Measurements from ENCODE around the gene USP25. TPM values are rescaled to one million over a fixed set of nuclear protein-coding genes. Genes with fewer than 3 reads are reported as not detected.

The USP25 gene
- polyA plus RNA-seq, 2 donors, result 10.4 to 10.8 TPM

DNA sequence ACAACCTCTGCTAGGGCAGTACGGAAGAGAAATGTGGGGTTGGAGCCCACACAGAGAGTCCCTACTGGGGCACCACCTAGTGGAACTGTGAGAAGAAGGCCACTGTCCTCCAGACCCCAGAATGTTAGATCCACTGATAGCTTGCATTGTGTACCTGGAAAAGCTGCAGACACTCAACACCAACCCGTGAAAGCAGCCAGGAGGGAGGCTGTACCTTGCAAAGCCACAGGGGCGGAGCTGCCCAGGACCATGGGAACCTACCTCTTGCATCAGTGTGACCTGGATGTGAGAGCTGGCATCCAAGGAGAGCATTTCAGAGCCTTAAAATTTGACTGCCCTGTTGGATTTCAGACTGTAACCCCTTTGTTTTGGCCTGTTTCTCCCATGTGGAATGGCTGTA is 85.5 kb downstream of the USP25 start:
- Histone ChIP-seq H3K36me3 (ENCODE audit: control insufficient read depth in 2 of 2, insufficient read depth in 2 of 2, low read length in 1 of 2) (peaks cover 0 to 9% of the 10 kb centered on the region in 2 donors), H3K27me3 (ENCODE audit: control insufficient read depth in 1 of 2, insufficient read depth in 2 of 2, low read length in 2 of 2) (no peaks in the 10 kb centered on the region)
- 98 to 100% methylated on average over 3 of the region's 3 CpGs for WGBS, 2 donors

DNA sequence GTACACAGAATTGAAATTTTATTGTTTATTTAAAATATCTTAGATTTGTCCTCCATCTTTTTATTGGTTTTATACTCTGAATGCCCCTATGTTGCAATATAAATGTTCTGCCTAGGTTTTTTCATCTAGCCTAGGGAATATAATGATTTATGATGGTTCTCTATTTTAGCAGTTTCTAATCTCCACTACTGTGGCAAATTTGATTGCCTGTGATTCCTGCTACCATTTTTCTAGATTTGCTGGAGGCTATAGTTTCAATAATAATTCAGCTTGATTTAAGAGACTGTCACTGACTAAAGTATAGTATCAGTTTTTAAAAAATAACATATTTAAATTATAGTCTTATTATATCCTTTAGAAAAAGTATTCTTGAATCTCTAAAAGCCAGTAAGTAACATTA is 90.5 kb downstream of the USP25 start:
- no peaks in the 10 kb centered on the region for H3K27me3 ChIP-seq (ENCODE audit: control insufficient read depth in 1 of 2, insufficient read depth in 2 of 2, low read length in 2 of 2)
- H3K36me3 ChIP-seq (ENCODE audit: control insufficient read depth in 2 of 2, insufficient read depth in 2 of 2, low read length in 1 of 2), result peaks cover 0 to 4% of the 10 kb centered on the region in 2 donors
- H3K4me1 ChIP-seq (ENCODE audit: control insufficient read depth in 2 of 2, insufficient read depth in 2 of 2, low read length in 1 of 2), result no peaks in the 10 kb centered on the region
- no peak overlapping the region for H3K27ac ChIP-seq (ENCODE audit: low read depth in 2 of 2, low read length in 1 of 2)
- H3K9me3 ChIP-seq (ENCODE audit: control insufficient read depth in 2 of 2, insufficient read depth in 1 of 2, low read depth in 1 of 2, low read length in 1 of 2), result no peaks in the 10 kb centered on the region
- no peak overlapping the region for H3K4me3 ChIP-seq (ENCODE audit: low read depth in 1 of 2, low read length in 2 of 2)

More for the DNA sequence above, 85.5 kb downstream of the USP25 start:
- Histone ChIP-seq H3K4me1 (ENCODE audit: control insufficient read depth in 2 of 2, insufficient read depth in 2 of 2, low read length in 1 of 2) (no peaks in the 10 kb centered on the region), H3K4me3 (ENCODE audit: low read depth in 1 of 2, low read length in 2 of 2) (no peak overlapping the region), H3K27ac (ENCODE audit: low read depth in 2 of 2, low read length in 1 of 2) (no peak overlapping the region), H3K9me3 (ENCODE audit: control insufficient read depth in 2 of 2, insufficient read depth in 1 of 2, low read depth in 1 of 2, low read length in 1 of 2) (no peaks in the 10 kb centered on the region)

DNA sequence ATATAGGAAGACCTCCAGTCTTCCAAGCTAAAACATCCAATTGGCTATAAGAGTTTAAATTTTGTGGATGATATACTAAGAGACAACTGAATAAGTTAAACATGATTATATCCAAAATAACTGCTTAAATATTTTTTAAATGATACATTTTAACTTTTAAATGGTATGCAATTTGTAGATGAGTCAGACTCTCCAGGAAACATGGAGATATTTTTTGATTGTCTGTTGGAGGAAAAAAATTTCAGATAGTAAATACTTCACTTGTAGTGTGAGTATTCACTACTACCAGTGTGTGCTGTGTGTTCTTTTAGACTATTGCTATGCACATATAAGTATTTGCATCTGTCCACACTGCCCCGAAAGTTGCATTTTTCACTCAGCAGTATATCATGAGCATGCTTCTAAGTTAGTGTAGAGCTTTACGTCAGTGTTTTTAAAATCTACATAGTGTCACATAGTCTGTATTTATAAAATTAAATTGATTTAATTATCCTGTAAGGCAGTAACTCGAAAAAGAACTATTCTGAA is 91.1 kb downstream of the USP25 start:
- H3K4me3 ChIP-seq (ENCODE audit: low read depth in 1 of 2, low read length in 2 of 2), result no peak overlapping the region
- H3K27me3 ChIP-seq (ENCODE audit: control insufficient read depth in 1 of 2, insufficient read depth in 2 of 2, low read length in 2 of 2), result no peaks in the 10 kb centered on the region
- no peak overlapping the region for H3K27ac ChIP-seq (ENCODE audit: low read depth in 2 of 2, low read length in 1 of 2)
- H3K36me3 ChIP-seq (ENCODE audit: control insufficient read depth in 2 of 2, insufficient read depth in 2 of 2, low read length in 1 of 2), result peaks cover 0 to 2% of the 10 kb centered on the region in 2 donors
- WGBS, 2 donors, result 85 to 88% methylated on average over 3 of the region's 3 CpGs
- H3K4me1 ChIP-seq (ENCODE audit: control insufficient read depth in 2 of 2, insufficient read depth in 2 of 2, low read length in 1 of 2), result no peaks in the 10 kb centered on the region
- no peaks in the 10 kb centered on the region for H3K9me3 ChIP-seq (ENCODE audit: control insufficient read depth in 2 of 2, insufficient read depth in 1 of 2, low read depth in 1 of 2, low read length in 1 of 2)

DNA sequence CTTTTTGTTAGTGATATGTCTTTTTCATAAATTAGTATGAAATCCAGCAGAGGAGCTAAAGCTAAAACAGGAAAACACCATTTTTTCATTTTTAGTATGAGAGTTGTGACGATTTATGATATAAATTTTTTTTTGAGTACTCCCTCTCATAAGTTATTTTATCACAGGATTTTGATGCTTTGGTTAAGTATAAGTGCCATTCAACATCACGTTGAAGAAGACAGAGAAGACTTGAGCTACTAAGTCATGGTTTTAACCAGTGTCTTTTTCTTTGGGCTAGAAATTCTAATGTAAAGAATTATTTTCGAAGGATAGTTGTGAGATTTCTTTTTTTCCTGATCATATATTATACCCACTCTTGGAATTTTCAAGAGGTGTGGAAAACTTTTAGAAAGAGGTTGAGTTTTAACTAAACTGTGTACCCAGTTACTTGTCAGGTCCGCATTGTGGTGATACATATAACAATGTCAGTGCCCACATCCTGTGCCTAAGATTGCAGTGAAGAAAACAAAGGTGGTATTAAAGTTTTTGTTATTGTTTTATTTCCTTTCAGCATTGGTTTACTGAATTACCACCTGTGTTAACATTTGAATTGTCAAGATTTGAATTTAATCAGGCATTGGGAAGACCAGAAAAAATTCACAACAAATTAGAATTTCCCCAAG is 93.8 kb downstream of the USP25 start:
- 79 to 86% methylated on average over 4 of the region's 4 CpGs for WGBS, 2 donors

DNA sequence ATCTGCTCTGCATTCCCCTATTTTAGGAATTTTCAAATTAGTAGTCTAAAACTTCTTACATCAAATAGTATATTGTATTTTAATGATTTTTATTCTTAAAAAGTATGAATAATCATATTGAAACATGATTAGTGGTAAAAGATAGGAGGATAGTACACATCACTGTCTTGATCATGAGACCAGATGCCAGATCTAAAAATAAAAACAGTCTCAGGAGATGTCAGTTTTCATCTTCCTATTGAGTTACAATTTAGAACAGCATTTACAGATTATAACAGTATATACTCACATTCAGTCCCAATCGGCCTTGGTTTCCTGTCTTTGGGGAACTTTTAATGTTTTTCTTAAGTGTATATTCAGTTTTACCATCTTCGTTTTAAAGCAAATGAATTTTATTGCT is 95.9 kb downstream of the USP25 start:
- no peak overlapping the region for H3K27ac ChIP-seq (ENCODE audit: low read depth in 2 of 2, low read length in 1 of 2)
- no peaks in the 10 kb centered on the region for H3K4me1 ChIP-seq (ENCODE audit: control insufficient read depth in 2 of 2, insufficient read depth in 2 of 2, low read length in 1 of 2)
- no peak overlapping the region for H3K4me3 ChIP-seq (ENCODE audit: low read depth in 1 of 2, low read length in 2 of 2)
- no peaks in the 10 kb centered on the region for H3K9me3 ChIP-seq (ENCODE audit: control insufficient read depth in 2 of 2, insufficient read depth in 1 of 2, low read depth in 1 of 2, low read length in 1 of 2)
- H3K36me3 ChIP-seq (ENCODE audit: control insufficient read depth in 2 of 2, insufficient read depth in 2 of 2, low read length in 1 of 2), result peaks cover 0 to 3% of the 10 kb centered on the region in 2 donors
- H3K27me3 ChIP-seq (ENCODE audit: control insufficient read depth in 1 of 2, insufficient read depth in 2 of 2, low read length in 2 of 2), result no peaks in the 10 kb centered on the region
- WGBS, 2 donors, result 72% methylated on average over 2 of the region's 2 CpGs

More for the DNA sequence above, 93.8 kb downstream of the USP25 start:
- Histone ChIP-seq H3K4me3 (ENCODE audit: low read depth in 1 of 2, low read length in 2 of 2) (no peak overlapping the region), H3K4me1 (ENCODE audit: control insufficient read depth in 2 of 2, insufficient read depth in 2 of 2, low read length in 1 of 2) (no peaks in the 10 kb centered on the region), H3K27ac (ENCODE audit: low read depth in 2 of 2, low read length in 1 of 2) (no peak overlapping the region), H3K9me3 (ENCODE audit: control insufficient read depth in 2 of 2, insufficient read depth in 1 of 2, low read depth in 1 of 2, low read length in 1 of 2) (no peaks in the 10 kb centered on the region), H3K36me3 (ENCODE audit: control insufficient read depth in 2 of 2, insufficient read depth in 2 of 2, low read length in 1 of 2) (peaks cover 0 to 3% of the 10 kb centered on the region in 2 donors), H3K27me3 (ENCODE audit: control insufficient read depth in 1 of 2, insufficient read depth in 2 of 2, low read length in 2 of 2) (no peaks in the 10 kb centered on the region)

DNA sequence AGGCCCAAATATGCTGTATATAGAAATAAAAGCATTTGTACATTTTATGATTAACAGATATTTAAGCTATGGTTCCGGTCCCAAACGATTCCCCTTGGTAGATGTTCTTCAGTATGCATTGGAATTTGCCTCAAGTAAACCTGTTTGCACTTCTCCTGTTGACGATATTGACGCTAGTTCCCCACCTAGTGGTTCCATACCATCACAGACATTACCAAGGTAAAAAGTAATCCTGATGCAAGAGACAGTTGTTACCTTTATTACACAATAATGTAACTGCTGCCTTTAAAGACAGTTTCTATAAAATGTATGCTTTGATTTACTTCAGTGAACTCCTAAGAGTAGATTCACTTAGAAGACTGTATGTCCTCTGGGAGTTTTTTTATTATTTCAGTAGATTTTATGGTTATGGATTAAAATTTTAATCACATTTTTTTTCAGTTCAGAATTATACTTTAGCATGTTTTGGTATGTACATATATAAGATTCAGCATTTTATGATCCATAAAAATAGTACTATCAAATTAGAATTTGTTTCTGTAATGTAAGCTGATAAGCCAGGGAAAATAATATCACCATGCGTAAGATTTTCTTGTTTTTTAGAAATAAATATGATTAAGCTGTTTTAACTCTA is 96.5 kb downstream of the USP25 start:
- H3K4me3 ChIP-seq (ENCODE audit: low read depth in 1 of 2, low read length in 2 of 2), result no peak overlapping the region
- H3K36me3 ChIP-seq (ENCODE audit: control insufficient read depth in 2 of 2, insufficient read depth in 2 of 2, low read length in 1 of 2), result peaks cover 0 to 3% of the 10 kb centered on the region in 2 donors
- H3K9me3 ChIP-seq (ENCODE audit: control insufficient read depth in 2 of 2, insufficient read depth in 1 of 2, low read depth in 1 of 2, low read length in 1 of 2), result no peaks in the 10 kb centered on the region
- 44 to 49% methylated on average over 5 of the region's 5 CpGs for WGBS, 2 donors
- no peaks in the 10 kb centered on the region for H3K27me3 ChIP-seq (ENCODE audit: control insufficient read depth in 1 of 2, insufficient read depth in 2 of 2, low read length in 2 of 2)
- no peak overlapping the region for H3K27ac ChIP-seq (ENCODE audit: low read depth in 2 of 2, low read length in 1 of 2)
- H3K4me1 ChIP-seq (ENCODE audit: control insufficient read depth in 2 of 2, insufficient read depth in 2 of 2, low read length in 1 of 2), result no peaks in the 10 kb centered on the region

DNA sequence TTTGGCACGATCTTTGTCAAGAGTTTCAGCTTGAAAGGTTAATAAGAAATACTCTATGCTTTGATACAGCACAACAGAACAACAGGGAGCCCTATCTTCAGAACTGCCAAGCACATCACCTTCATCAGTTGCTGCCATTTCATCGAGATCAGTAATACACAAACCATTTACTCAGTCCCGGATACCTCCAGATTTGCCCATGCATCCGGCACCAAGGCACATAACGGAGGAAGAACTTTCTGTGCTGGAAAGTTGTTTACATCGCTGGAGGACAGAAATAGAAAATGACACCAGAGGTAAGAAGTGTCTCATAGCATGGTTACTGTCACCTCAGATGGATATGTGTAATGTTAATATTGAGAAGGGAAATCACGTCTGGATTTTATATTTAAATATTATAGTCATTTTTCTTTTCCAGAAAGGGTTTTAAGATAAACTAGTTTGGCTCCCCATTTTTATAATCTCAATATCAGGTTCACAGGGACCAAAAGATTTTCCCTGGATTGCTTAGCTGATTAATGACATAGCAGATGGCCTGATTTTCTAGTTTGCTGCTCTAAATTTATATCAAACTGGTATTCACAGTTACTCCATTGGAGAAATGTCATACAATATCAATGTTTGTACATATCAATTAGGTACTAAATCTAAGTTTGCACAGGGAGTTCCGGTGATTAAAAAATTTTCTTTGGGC is 97.3 kb downstream of the USP25 start:
- Histone ChIP-seq H3K27ac (ENCODE audit: low read depth in 2 of 2, low read length in 1 of 2) (no peak overlapping the region), H3K4me1 (ENCODE audit: control insufficient read depth in 2 of 2, insufficient read depth in 2 of 2, low read length in 1 of 2) (no peaks in the 10 kb centered on the region), H3K27me3 (ENCODE audit: control insufficient read depth in 1 of 2, insufficient read depth in 2 of 2, low read length in 2 of 2) (no peaks in the 10 kb centered on the region), H3K36me3 (ENCODE audit: control insufficient read depth in 2 of 2, insufficient read depth in 2 of 2, low read length in 1 of 2) (peaks cover 0 to 3% of the 10 kb centered on the region in 2 donors), H3K9me3 (ENCODE audit: control insufficient read depth in 2 of 2, insufficient read depth in 1 of 2, low read depth in 1 of 2, low read length in 1 of 2) (no peaks in the 10 kb centered on the region), H3K4me3 (ENCODE audit: low read depth in 1 of 2, low read length in 2 of 2) (no peak overlapping the region)
- 84 to 85% methylated on average over 8 of the region's 8 CpGs for WGBS, 2 donors

DNA sequence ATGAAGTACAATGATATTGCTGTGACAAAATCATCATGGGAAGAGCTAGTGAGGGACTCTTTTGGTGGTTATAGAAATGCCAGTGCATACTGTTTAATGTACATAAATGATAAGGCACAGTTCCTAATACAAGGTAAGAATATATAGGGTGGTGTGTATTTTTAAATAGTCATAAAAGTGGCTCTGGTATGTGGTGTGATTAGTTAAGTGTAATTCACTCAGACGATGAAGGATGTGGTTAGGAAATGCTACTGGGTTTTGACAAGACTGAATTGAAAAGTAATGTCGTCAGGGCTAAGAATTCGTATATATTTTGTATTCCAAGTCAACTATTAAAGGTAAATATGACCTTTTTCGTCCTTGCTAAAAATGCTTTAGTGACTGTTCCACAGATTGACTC is 101.7 kb downstream of the USP25 start:
- 77 to 85% methylated on average over 4 of the region's 4 CpGs for WGBS, 2 donors
- H3K27me3 ChIP-seq (ENCODE audit: control insufficient read depth in 1 of 2, insufficient read depth in 2 of 2, low read length in 2 of 2), result no peaks in the 10 kb centered on the region
- no peak overlapping the region for H3K4me3 ChIP-seq (ENCODE audit: low read depth in 1 of 2, low read length in 2 of 2)
- H3K9me3 ChIP-seq (ENCODE audit: control insufficient read depth in 2 of 2, insufficient read depth in 1 of 2, low read depth in 1 of 2, low read length in 1 of 2), result no peaks in the 10 kb centered on the region
- no peaks in the 10 kb centered on the region for H3K4me1 ChIP-seq (ENCODE audit: control insufficient read depth in 2 of 2, insufficient read depth in 2 of 2, low read length in 1 of 2)
- no peak overlapping the region for H3K27ac ChIP-seq (ENCODE audit: low read depth in 2 of 2, low read length in 1 of 2)
- peaks cover 0 to 3% of the 10 kb centered on the region in 2 donors for H3K36me3 ChIP-seq (ENCODE audit: control insufficient read depth in 2 of 2, insufficient read depth in 2 of 2, low read length in 1 of 2)

DNA sequence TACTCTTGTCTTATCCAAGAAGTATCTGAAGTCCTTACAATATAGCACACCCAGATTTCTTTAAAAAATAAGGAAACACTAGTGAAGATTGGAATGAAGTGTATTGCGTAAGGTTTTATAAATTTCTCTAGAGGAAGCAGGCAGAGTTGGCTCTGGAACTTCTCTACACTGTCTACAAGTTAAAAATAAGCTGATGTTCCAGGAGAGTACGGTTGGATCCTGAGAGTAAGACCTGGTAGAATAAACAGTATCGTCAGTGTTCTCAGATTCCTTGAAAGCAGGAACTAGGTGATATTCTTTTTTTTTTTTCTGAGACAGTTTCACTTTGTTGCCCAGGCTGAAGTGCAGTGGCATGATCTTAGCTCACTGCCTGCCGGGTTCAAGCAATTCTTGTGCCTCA is 107.9 kb downstream of the USP25 start:
- Histone ChIP-seq H3K9me3 (ENCODE audit: control insufficient read depth in 2 of 2, insufficient read depth in 1 of 2, low read depth in 1 of 2, low read length in 1 of 2) (no peaks in the 10 kb centered on the region), H3K27me3 (ENCODE audit: control insufficient read depth in 1 of 2, insufficient read depth in 2 of 2, low read length in 2 of 2) (no peaks in the 10 kb centered on the region), H3K36me3 (ENCODE audit: control insufficient read depth in 2 of 2, insufficient read depth in 2 of 2, low read length in 1 of 2) (peaks cover 0 to 2% of the 10 kb centered on the region in 2 donors), H3K4me1 (ENCODE audit: control insufficient read depth in 2 of 2, insufficient read depth in 2 of 2, low read length in 1 of 2) (no peaks in the 10 kb centered on the region), H3K4me3 (ENCODE audit: low read depth in 1 of 2, low read length in 2 of 2) (no peak overlapping the region), H3K27ac (ENCODE audit: low read depth in 2 of 2, low read length in 1 of 2) (no peak overlapping the region)
- 78 to 79% methylated on average over 4 of the region's 4 CpGs for WGBS, 2 donors
